WTC11 (cell line): Measurements from ENCODE around the gene ASB11. TPM values are rescaled to one million over a fixed set of nuclear protein-coding genes. Genes with fewer than 3 reads are reported as not detected.

Experiments
- ATAC-seq: fragments of 200-7000 bp; cut with Tn5 transposase; 2 replicates; pipeline ENCODE4 v1.10.0; 2021; ENCODE audit warnings: mild to moderate bottlenecking, moderate library complexity
- CTCF ChIA-PET: fragments of 300-600 bp; sonication (Branson Sonifier 250); formaldehyde crosslinking; loops from one replicate; lab custom pipeline; 2021; ENCODE audit warnings: antibody characterized with exemption; lab: Charles Lee
- POLR2A ChIA-PET: fragments of 350-600 bp; sonication (Branson Sonifier 250); formaldehyde crosslinking; loops from one replicate; lab custom pipeline; 2021; ENCODE audit warnings: antibody characterized with exemption; lab: Charles Lee
- DNase-seq: peaks from one replicate; pipeline ENCODE4 v3.0.0; 2021; ENCODE audit warnings: low spot score
- H3K27ac Mint-ChIP-seq: 2 replicates; pipeline ENCODE4 v1.8.0; 2021; ENCODE audit warnings: mixed read lengths
- H3K27me3 Mint-ChIP-seq: 2 replicates; pipeline ENCODE4 v1.8.0; 2021; ENCODE audit warnings: low read depth, mild to moderate bottlenecking, moderate library complexity, mixed read lengths
- H3K36me3 Mint-ChIP-seq: 2 replicates; pipeline ENCODE4 v1.8.0; 2021; ENCODE audit warnings: mixed read lengths
- H3K4me1 Mint-ChIP-seq: 2 replicates; pipeline ENCODE4 v1.8.0; 2022; ENCODE audit warnings: mixed read lengths
- H3K4me3 Mint-ChIP-seq: 2 replicates; pipeline ENCODE4 v1.8.0; 2021; ENCODE audit warnings: mild to moderate bottlenecking, moderate library complexity, mixed read lengths
- H3K9me3 Mint-ChIP-seq: 2 replicates; pipeline ENCODE4 v1.8.0; 2021; ENCODE audit warnings: mixed read lengths
- ELF4 ChIP-seq: sonication (generic); formaldehyde crosslinking; IDR thresholded peaks from 2 replicates; pipeline ENCODE4 v1.8.1; 2022; ENCODE audit warnings: low read depth, mild to moderate bottlenecking, moderate library complexity, missing genetic modification reagents
- FOXJ3 ChIP-seq: sonication (generic); formaldehyde crosslinking; IDR thresholded peaks from 2 replicates; pipeline ENCODE4 v1.9.0; 2021; ENCODE audit warnings: missing genetic modification reagents, mild to moderate bottlenecking, borderline replicate concordance
- FOXP1 ChIP-seq: sonication (generic); formaldehyde crosslinking; IDR thresholded peaks from 2 replicates; pipeline ENCODE4 v1.8.0; 2022; ENCODE audit warnings: missing genetic modification reagents, mild to moderate bottlenecking, moderate library complexity, borderline replicate concordance
- GTF2I ChIP-seq: fragments of 250-450 bp; sonication (Bioruptor Pico); conservative IDR thresholded peaks from 2 replicates; pipeline ENCODE4 v1.4.0; 2021; ENCODE audit warnings: mild to moderate bottlenecking
- HMGA2 ChIP-seq: fragments of 250-450 bp; sonication (Bioruptor Pico); IDR thresholded peaks from 2 replicates; pipeline ENCODE4 v1.4.0; 2021; ENCODE audit warnings: mild to moderate bottlenecking, moderate library complexity
- JUN ChIP-seq: sonication (generic); formaldehyde crosslinking; IDR thresholded peaks from 2 replicates; pipeline ENCODE4 v1.8.0; 2023; ENCODE audit warnings: mild to moderate bottlenecking, missing genetic modification reagents
- MXD4 ChIP-seq: fragments of 250-450 bp; sonication (Bioruptor Pico); IDR thresholded peaks from 2 replicates; pipeline ENCODE4 v1.8.0; 2021; ENCODE audit warnings: mild to moderate bottlenecking, moderate library complexity, borderline replicate concordance
- NR1H2 ChIP-seq: sonication (generic); formaldehyde crosslinking; IDR thresholded peaks from 2 replicates; pipeline ENCODE4 v1.9.0; 2021; ENCODE audit warnings: mild to moderate bottlenecking, moderate library complexity, missing genetic modification reagents
- NR3C1 ChIP-seq: sonication (generic); formaldehyde crosslinking; conservative IDR thresholded peaks from 2 replicates; pipeline ENCODE4 v1.8.1; 2023; ENCODE audit warnings: low read depth, mild to moderate bottlenecking, missing genetic modification reagents
- TEAD1 ChIP-seq: sonication (generic); formaldehyde crosslinking; IDR thresholded peaks from 2 replicates; pipeline ENCODE4 v1.8.0; 2022; ENCODE audit warnings: mild to moderate bottlenecking, missing genetic modification reagents
- ZNF121 ChIP-seq: sonication (generic); formaldehyde crosslinking; IDR thresholded peaks from 2 replicates; pipeline ENCODE4 v1.8.0; 2023; ENCODE audit warnings: missing genetic modification reagents
- ZNF232 ChIP-seq: sonication (generic); formaldehyde crosslinking; IDR thresholded peaks from 2 replicates; pipeline ENCODE4 v1.8.0; 2022; ENCODE audit warnings: mild to moderate bottlenecking, missing genetic modification reagents
- ZNF263 ChIP-seq: sonication (generic); formaldehyde crosslinking; IDR thresholded peaks from 2 replicates; pipeline ENCODE4 v1.8.1; 2022; ENCODE audit warnings: low read depth, mild to moderate bottlenecking, moderate library complexity, missing genetic modification reagents
- ZNF317 ChIP-seq: sonication (generic); formaldehyde crosslinking; IDR thresholded peaks from 2 replicates; pipeline ENCODE4 v1.8.1; 2023; ENCODE audit warnings: low read depth, mild to moderate bottlenecking, moderate library complexity, missing genetic modification reagents, borderline replicate concordance
- ZNF423 ChIP-seq: fragments of 250-450 bp; sonication (Bioruptor Pico); IDR thresholded peaks from 2 replicates; pipeline ENCODE4 v2.1.2; 2022; ENCODE audit warnings: mild to moderate bottlenecking, moderate library complexity
- total RNA-seq: library from RNA; stranded (reverse); gene quantifications from 3 replicates; pipeline ENCODE4 v1.2.3, GENCODE V29; 2021
- TF ChIP-seq, protein P1 (sequence below): sonication (generic); formaldehyde crosslinking; IDR thresholded peaks from 2 replicates; pipeline ENCODE4 v1.8.1; 2023; ENCODE audit warnings: mild to moderate bottlenecking, moderate library complexity, missing genetic modification reagents
- TF ChIP-seq, protein P2 (sequence below): fragments of 250-450 bp; sonication (Bioruptor Pico); IDR thresholded peaks from 2 replicates; pipeline ENCODE4 v1.9.0; 2021; ENCODE audit warnings: mild to moderate bottlenecking, borderline replicate concordance
- TF ChIP-seq, protein P3 (sequence below): sonication (generic); formaldehyde crosslinking; IDR thresholded peaks from 2 replicates; pipeline ENCODE4 v1.8.1; 2022; ENCODE audit warnings: mild to moderate bottlenecking, missing genetic modification reagents, moderate library complexity, borderline replicate concordance
- TF ChIP-seq, protein P4 (sequence below): fragments of 250-450 bp; sonication (Bioruptor Pico); IDR thresholded peaks from 2 replicates; pipeline ENCODE4 v2.1.2; 2022; ENCODE audit warnings: mild to moderate bottlenecking, moderate library complexity

ASB11 gene
- total RNA-seq, 1 experiment from 2014 or later = not detected

DNA sequence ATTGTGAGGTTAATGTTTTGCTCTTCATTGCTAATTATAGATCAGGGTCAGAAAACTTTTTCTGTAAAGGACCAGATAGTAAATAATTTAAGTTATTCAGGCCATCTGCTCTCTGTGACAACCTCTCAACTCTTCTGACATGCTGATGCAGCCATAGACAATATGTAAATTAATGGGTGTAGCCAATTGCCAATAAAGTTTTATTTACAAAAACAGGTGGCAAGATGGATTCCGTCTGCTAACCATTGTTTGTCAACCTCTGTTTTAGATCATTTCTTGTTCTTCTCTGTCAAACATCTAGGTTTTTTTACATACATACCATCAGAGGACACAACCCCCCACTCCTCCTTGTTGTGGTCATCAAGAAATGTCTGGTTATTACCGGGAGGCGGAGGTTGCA, 79.3 kb downstream of the ASB11 start:
- POLR2A ChIA-PET = no interaction called here

DNA sequence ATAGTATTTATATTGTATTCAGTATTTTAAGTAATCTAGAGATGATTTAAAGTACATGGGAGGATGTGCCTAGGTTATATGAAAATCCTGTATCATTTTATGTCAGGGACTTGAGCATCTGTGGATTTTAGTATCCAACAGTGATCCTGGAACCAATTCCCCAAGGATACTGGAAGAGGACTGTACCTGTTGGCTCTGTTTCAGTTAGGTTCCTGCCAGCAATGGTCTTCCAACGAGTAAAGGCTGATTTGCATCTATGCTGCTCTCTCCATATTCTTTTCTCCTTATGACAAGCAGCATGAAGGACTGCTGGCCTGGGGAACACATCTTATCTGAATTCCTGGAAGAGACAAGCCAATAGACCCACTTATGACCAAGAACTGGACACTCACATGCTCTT, 80.4 kb downstream of the ASB11 start:
- no peak for TF ChIP-seq ZNF232 (CRISPR knock-in tag)
- TF ChIP-seq, protein P1, sequence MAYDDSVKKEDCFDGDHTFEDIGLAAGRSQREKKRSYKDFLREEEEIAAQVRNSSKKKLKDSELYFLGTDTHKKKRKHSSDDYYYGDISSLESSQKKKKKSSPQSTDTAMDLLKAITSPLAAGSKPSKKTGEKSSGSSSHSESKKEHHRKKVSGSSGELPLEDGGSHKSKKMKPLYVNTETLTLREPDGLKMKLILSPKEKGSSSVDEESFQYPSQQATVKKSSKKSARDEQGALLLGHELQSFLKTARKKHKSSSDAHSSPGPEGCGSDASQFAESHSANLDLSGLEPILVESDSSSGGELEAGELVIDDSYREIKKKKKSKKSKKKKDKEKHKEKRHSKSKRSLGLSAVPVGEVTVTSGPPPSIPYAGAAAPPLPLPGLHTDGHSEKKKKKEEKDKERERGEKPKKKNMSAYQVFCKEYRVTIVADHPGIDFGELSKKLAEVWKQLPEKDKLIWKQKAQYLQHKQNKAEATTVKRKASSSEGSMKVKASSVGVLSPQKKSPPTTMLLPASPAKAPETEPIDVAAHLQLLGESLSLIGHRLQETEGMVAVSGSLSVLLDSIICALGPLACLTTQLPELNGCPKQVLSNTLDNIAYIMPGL (CRISPR knock-in tag) = no peak
- no peak for TF ChIP-seq ZNF317 (CRISPR knock-in tag)
- TF ChIP-seq, protein P2, sequence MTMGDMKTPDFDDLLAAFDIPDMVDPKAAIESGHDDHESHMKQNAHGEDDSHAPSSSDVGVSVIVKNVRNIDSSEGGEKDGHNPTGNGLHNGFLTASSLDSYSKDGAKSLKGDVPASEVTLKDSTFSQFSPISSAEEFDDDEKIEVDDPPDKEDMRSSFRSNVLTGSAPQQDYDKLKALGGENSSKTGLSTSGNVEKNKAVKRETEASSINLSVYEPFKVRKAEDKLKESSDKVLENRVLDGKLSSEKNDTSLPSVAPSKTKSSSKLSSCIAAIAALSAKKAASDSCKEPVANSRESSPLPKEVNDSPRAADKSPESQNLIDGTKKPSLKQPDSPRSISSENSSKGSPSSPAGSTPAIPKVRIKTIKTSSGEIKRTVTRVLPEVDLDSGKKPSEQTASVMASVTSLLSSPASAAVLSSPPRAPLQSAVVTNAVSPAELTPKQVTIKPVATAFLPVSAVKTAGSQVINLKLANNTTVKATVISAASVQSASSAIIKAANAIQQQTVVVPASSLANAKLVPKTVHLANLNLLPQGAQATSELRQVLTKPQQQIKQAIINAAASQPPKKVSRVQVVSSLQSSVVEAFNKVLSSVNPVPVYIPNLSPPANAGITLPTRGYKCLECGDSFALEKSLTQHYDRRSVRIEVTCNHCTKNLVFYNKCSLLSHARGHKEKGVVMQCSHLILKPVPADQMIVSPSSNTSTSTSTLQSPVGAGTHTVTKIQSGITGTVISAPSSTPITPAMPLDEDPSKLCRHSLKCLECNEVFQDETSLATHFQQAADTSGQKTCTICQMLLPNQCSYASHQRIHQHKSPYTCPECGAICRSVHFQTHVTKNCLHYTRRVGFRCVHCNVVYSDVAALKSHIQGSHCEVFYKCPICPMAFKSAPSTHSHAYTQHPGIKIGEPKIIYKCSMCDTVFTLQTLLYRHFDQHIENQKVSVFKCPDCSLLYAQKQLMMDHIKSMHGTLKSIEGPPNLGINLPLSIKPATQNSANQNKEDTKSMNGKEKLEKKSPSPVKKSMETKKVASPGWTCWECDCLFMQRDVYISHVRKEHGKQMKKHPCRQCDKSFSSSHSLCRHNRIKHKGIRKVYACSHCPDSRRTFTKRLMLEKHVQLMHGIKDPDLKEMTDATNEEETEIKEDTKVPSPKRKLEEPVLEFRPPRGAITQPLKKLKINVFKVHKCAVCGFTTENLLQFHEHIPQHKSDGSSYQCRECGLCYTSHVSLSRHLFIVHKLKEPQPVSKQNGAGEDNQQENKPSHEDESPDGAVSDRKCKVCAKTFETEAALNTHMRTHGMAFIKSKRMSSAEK (CRISPR knock-in tag) = no peak
- no peak for TF ChIP-seq NR1H2 (CRISPR knock-in tag)
- TF ChIP-seq ZNF423 (CRISPR knock-in tag) = no peak
- TF ChIP-seq, protein P3, sequence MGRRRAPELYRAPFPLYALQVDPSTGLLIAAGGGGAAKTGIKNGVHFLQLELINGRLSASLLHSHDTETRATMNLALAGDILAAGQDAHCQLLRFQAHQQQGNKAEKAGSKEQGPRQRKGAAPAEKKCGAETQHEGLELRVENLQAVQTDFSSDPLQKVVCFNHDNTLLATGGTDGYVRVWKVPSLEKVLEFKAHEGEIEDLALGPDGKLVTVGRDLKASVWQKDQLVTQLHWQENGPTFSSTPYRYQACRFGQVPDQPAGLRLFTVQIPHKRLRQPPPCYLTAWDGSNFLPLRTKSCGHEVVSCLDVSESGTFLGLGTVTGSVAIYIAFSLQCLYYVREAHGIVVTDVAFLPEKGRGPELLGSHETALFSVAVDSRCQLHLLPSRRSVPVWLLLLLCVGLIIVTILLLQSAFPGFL = no peak
- TF ChIP-seq HMGA2 (CRISPR knock-in tag) = no peak
- no peak for TF ChIP-seq TEAD1 (CRISPR knock-in tag)
- TF ChIP-seq FOXP1 (CRISPR knock-in tag) = no peak
- TF ChIP-seq, protein P4, sequence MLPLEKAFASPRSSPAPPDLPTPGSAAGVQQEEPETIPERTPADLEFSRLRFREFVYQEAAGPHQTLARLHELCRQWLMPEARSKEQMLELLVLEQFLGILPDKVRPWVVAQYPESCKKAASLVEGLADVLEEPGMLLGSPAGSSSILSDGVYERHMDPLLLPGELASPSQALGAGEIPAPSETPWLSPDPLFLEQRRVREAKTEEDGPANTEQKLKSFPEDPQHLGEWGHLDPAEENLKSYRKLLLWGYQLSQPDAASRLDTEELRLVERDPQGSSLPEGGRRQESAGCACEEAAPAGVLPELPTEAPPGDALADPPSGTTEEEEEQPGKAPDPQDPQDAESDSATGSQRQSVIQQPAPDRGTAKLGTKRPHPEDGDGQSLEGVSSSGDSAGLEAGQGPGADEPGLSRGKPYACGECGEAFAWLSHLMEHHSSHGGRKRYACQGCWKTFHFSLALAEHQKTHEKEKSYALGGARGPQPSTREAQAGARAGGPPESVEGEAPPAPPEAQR = no peak
- no peak for TF ChIP-seq GTF2I (CRISPR knock-in tag)
- no peak for TF ChIP-seq ZNF121 (CRISPR knock-in tag)
- no peak for TF ChIP-seq JUN (CRISPR knock-in tag)
- no peak for TF ChIP-seq MXD4
- no peaks in the 10 kb centered on the region; the same call in 1 of the 2 replicates for H3K27me3 Mint-ChIP-seq
- H3K27ac Mint-ChIP-seq = no peak overlapping the region
- peaks cover 7% of the 10 kb centered on the region; the same call in 1 of the 2 replicates for H3K9me3 Mint-ChIP-seq
- DNase-seq = no peak
- no peak for ATAC-seq
- H3K4me1 Mint-ChIP-seq = no peaks in the 10 kb centered on the region
- no peaks in the 10 kb centered on the region for H3K36me3 Mint-ChIP-seq
- CTCF ChIA-PET = no interaction called here
- POLR2A ChIA-PET = no interaction called here
- H3K4me3 Mint-ChIP-seq = no peak overlapping the region

More for the DNA sequence above, 79.3 kb downstream of the ASB11 start:
- H3K36me3 Mint-ChIP-seq = no peaks in the 10 kb centered on the region
- no peak overlapping the region for H3K4me3 Mint-ChIP-seq
- no peak overlapping the region for H3K27ac Mint-ChIP-seq
- H3K27me3 Mint-ChIP-seq = no peaks in the 10 kb centered on the region; the same call in 1 of the 2 replicates
- no peaks in the 10 kb centered on the region for H3K4me1 Mint-ChIP-seq
- TF ChIP-seq ELF4 (CRISPR knock-in tag) = no peak
- TF ChIP-seq ZNF263 (CRISPR knock-in tag) = no peak
- no peak for TF ChIP-seq MXD4
- no peak for TF ChIP-seq NR3C1 (CRISPR knock-in tag)
- TF ChIP-seq FOXJ3 (CRISPR knock-in tag) = no peak
- CTCF ChIA-PET = no interaction called here
- ATAC-seq = no peak
- peaks cover 7% of the 10 kb centered on the region; the same call in 1 of the 2 replicates for H3K9me3 Mint-ChIP-seq
- DNase-seq = no peak
